GM06990 (cell line): ENCODE results near the gene CDK11B.

Experiments used
- DNase-seq: peaks from one replicate; pipeline ENCODE4 v3.0.0-alpha.2; 2011; ENCODE audit not compliant: insufficient read length; ENCODE audit errors: extremely low read depth
- H3K27me3 ChIP-seq: replicated peaks from 2 replicates; pipeline ENCODE4 v1.6.0; 2011; ENCODE audit warnings: low read length; ENCODE audit not compliant: control insufficient read depth, insufficient read depth
- H3K36me3 ChIP-seq: 2 replicates; pipeline ENCODE4 v1.5.1; 2011; ENCODE audit warnings: low read length; ENCODE audit not compliant: control insufficient read depth, insufficient read depth
- H3K4me3 ChIP-seq: replicated peaks from 2 replicates; pipeline ENCODE4 v1.5.1; 2011; ENCODE audit warnings: low read depth, mild to moderate bottlenecking, control low read depth, low read length
- TF ChIP-seq, protein P1 (sequence below): IDR thresholded peaks from 2 replicates; pipeline ENCODE4 v1.5.1; 2011; ENCODE audit warnings: low read length, control low read depth, mild to moderate bottlenecking, inconsistent platforms; ENCODE audit not compliant: insufficient read depth, poor library complexity, severe bottlenecking

The CDK11B gene

DNA sequence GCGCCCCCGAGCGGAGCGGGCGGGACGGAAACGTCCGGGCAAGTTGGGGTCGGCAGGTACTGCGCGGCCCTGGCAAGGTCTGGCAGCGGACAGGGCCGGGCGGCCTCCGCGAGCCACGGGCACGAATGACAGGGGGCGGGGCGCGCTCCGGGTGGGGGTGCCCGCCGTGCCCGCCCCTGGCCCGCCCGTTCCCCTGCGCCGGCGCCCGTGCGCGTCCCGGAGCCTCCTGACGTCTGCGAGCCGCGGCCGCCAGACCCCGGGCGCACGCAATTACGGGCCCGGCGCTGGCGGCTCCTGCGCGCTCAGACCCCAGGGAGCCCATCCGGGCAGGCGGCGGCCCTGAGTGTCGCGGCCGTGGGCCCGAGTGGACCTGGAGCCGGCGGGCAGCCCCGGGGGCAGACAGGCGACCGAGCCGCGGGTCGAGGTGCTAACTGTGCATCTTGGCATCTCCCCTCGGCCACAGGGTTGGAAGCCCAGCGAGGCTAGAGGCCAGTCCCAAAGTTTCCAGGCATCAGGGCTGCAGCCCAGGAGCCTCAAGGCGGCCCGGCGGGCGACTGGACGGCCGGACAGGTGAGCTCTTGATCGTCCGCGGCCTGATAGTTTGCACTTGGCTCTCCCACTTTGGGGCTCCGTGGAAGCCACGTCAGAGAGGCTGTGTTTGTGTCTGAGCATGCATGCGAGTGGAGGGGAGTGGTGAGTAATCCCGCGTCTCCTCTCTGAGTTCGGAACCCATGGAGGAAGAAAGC lies 42.6 kb downstream of the CDK11B start:
- peak; percentile 54 for DNase-seq
- TF ChIP-seq, protein P1, sequence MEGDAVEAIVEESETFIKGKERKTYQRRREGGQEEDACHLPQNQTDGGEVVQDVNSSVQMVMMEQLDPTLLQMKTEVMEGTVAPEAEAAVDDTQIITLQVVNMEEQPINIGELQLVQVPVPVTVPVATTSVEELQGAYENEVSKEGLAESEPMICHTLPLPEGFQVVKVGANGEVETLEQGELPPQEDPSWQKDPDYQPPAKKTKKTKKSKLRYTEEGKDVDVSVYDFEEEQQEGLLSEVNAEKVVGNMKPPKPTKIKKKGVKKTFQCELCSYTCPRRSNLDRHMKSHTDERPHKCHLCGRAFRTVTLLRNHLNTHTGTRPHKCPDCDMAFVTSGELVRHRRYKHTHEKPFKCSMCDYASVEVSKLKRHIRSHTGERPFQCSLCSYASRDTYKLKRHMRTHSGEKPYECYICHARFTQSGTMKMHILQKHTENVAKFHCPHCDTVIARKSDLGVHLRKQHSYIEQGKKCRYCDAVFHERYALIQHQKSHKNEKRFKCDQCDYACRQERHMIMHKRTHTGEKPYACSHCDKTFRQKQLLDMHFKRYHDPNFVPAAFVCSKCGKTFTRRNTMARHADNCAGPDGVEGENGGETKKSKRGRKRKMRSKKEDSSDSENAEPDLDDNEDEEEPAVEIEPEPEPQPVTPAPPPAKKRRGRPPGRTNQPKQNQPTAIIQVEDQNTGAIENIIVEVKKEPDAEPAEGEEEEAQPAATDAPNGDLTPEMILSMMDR: no peak

DNA sequence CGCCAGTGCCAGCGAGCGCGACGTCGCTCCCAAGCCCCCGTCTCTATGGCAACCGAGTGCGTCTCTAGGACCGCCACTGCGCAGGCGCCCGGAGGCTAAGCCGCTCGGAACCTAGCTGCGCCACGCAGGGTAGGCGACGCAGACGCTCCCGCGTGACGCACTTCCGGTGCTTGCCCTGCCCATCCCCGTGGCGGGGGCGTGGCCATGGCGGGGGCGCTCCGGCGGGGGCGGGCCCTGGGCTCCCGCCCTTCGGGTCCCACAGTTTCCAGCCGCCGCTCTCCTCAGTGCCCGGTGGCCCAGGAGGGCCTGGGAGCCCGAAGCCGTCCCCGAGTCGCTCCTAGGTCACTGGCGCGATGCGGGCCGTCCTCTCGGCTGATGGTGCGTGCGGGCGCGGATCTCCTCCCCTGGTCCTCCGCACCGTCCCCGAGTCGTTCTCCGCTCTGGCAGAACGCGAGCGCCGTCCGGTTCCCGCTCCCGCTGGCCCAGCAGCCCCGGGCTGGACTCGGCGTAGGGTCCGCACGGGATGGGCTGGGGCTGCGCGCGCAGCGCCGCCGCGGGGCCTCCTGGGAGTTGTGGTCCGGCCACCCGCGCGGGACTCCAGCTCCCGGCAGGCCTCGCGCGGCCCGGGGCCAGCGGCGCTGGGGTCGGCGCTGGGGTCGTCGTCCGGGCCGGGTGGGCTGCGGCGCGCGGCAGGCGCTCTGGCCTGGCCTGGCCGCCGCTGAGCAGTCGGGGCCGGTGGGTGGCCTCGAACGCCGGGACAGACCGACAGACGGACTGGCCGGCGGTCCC lies 43.4 kb downstream of the CDK11B start, which contains the start of gene MIB2:
Gene MIB2 (plus strand): TSS at position 245 of the 789 bp plus-strand sequence. CDS start 7,953 bp downstream, outside the sequence.
- H3K4me3 ChIP-seq: peak within 1 kb of the TSS; percentile 98

More for the DNA sequence above, 42.6 kb downstream of the CDK11B start:
- H3K36me3 ChIP-seq: peaks cover 2% of the 10 kb centered on the region; the same call in 1 of the 2 replicates
- no peaks in the 10 kb centered on the region for H3K27me3 ChIP-seq
- peak overlapping the region; percentile 98 for H3K4me3 ChIP-seq

DNA sequence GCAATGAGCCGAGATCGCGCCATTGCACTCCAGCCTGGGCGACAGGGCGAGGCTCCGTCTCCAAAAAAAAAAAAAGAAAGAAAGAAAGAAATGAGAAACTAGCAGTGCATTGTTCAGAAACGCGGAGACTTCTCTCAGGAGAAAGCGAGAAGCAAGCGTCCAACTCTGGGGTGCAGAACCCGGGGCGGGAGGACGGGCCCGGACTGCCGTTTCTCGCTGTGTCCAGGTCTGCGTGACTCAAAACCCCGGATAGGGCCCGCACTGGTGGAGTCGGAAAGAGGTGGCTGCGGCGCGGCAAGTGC lies 43.9 kb downstream of the CDK11B start:
- Histone ChIP-seq H3K27me3 (no peaks in the 10 kb centered on the region), H3K36me3 (0 out of 2 replicates have a peak, but pooled peaks cover 2% of the 10 kb centered on the region), H3K4me3 (peak overlapping the region; percentile 98)
- TF ChIP-seq, protein P1: no peak
- DNase-seq: no peak

More for the DNA sequence above, 43.4 kb downstream of the CDK11B start, which contains the start of gene MIB2:
- Histone ChIP-seq H3K27me3 (no peaks in the 10 kb centered on the region), H3K36me3 (0 out of 2 replicates have a peak, but pooled peaks cover 2% of the 10 kb centered on the region)
- DNase-seq: peak; percentile 95
- TF ChIP-seq, protein P1: no peak

DNA sequence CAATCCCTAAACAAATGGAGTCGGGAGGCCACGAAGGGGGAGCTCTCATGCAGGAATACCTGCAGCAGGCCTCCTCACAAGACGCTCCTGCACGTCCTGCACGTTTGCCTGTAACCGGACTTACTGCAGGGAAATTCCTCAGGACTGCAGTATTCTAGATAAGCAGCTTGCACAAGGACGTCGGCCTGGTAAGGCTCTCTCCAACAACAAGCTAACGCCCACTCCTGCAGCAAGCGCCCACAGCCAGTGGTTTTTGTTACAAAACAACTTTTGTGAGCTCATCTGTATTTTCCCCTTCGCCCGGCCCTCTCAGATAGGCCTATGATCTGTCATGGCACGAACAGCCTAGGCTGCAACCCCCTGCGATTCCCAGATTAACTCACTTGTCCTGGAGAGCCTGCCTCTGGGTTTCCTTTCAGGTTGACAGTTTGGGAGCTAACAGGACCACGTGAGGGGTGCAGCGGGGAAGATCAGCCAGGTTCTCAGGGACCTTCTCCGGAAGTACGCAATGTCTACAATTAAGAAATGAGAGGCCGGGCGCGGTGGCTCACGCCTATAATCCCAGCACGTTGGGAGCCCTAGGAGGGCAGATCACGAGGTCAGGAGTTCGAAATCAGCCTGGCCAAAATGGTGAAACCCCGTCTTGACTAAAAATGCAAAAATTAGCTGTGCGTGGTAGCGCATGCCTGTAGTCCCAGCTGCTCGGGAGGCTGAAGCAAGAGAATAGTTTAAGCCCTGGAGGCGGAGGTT lies 44.4 kb downstream of the CDK11B start:
- Histone ChIP-seq H3K4me3 (peak overlapping the region; percentile 98), H3K27me3 (no peaks in the 10 kb centered on the region), H3K36me3 (0 out of 2 replicates have a peak, but pooled peaks cover 2% of the 10 kb centered on the region)
- TF ChIP-seq, protein P1: no peak
- DNase-seq: peak; percentile 44

DNA sequence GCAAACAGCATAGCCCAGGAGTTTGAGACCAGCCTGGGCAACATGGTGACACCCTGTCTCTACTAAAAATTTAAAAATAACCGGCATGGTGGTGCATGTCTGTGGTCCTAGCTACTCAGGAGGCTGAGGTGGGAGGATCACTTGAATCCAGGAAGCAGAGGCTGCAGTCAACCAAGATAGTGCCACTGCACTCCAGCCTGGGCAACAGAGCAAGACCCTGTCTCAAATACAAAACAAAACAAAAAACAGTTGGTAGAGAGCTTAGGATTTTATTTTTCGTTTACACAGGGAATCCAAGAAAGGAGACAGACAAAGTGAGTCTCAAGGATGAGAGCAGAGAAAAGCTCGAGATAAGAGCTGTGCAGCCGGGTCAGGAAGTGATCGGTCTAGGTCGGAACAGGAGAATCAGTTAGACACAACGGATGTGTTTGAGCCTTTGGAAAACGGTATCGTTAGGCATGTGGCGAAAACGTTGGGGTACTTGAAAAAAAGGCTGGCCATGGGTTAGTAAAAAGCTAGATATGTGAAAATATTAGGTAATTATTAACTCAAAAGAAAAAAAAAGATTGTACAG lies 45.2 kb downstream of the CDK11B start:
- TF ChIP-seq, protein P1: no peak
- DNase-seq: no peak
- H3K36me3 ChIP-seq: 0 out of 2 replicates have a peak, but pooled peaks cover 2% of the 10 kb centered on the region
- H3K4me3 ChIP-seq: peak overlapping the region; percentile 98; the same call in 1 of the 2 replicates
- no peaks in the 10 kb centered on the region for H3K27me3 ChIP-seq
